GM18907 (cell line): ENCODE measurements around the gene RSPH3.
"Not testable (repeated sequence)": the region's sequence is repeated elsewhere in the genome, so short reads cannot be mapped to it uniquely, and the experiment has no call there.

ENCODE experiments used
- ATAC-seq: cut with Tn5 transposase; IDR thresholded peaks from one replicate; pipeline ENCODE4 v1.9.1; 2021; ENCODE audit warnings: mild to moderate bottlenecking, moderate library complexity; ENCODE audit not compliant: unreplicated experiment

RSPH3 gene

DNA sequence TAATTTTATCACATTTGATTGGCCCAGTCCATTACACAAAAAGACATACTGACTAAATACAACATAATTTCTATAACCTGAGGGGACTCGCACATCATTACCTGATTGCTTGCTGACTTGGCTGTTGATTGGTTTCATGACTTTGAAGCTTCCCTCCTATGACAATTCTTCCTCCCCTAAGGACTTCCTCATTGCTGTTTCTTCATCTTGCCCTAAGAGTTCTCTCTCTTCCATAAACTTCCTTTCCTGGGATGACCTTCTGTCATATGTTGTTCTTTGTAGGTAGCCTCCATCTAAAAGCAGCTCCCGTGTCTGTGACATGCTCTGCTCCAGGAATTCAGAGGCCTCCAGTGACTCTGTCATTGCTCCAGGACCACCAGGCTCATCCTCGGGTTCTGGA lies 22.6 kb downstream of the RSPH3 start:
- no peak for ATAC-seq

DNA sequence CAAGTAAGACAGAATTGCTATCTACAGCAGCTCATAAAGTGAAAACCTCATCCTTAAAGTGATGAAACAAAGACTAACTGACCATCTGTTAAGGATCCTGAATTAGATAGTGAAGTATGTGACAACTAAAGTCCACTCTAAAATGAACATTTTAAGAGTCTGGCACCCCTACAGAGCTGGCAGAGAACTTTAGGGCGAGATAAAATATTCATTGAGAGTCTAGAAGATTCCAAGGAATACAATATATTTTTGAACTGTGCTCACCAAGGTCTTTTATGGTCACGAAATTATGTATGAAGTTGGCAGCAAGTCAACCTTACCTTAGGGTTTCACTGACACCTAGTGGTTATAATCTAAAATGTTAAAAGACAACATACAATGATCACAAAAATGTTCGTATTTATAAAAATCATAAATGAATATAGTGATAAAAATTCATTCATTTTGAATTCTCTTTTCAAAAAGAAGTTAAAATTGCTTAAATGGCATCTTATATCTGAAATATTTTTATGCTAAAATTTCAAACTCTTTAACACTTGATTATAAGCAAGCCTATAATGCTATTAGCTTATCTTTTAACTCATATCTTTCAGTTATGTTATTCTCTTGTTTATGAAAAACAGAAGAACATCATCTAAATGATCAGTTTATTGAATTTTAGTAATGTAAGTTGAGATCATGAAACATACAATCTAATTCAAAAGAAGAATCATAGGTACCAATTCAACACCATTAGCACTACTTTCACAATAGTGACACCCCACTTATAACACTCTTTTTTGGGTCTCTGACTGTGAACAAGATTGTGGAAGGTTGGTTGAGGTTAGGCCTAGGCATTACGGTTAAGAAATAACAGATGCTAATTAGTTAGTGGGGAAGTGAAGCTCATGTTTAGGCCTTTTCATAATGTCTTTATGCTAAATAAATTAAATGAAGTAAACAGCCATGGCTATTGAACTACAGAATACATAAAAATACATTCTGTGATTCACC lies 27.5 kb downstream of the RSPH3 start:
- ATAC-seq = no peak

DNA sequence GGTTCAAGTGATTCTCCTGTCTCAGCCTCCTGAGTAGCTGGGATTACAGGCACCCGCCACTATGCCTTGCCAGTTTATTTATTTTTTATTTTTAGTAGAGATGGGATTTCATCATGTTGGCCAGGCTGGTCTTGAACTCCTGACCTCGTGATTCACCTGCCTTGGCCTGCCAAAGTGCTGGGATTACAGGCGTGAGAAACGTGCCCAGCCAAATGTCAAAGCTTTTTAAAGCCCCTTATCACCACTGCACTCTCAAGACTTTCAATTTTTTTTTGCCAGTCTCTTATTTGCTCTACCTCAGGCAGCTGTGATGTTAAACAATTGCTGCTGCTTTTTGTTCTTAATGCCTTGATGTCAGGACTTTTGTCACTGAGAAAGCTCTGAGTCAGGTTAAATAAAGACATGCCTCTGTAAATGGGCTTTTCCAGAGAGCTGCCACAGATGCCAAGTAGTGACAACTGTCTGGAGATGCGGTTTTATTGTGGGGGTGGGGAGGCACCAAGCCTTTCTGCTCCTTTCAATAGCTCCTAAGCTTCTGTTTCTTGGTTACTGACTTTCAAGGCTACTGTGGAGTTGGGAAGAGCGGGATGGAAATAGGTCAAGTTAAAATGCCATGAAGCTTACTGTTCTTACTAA lies 29.2 kb downstream of the RSPH3 start:
- ATAC-seq = no peak

DNA sequence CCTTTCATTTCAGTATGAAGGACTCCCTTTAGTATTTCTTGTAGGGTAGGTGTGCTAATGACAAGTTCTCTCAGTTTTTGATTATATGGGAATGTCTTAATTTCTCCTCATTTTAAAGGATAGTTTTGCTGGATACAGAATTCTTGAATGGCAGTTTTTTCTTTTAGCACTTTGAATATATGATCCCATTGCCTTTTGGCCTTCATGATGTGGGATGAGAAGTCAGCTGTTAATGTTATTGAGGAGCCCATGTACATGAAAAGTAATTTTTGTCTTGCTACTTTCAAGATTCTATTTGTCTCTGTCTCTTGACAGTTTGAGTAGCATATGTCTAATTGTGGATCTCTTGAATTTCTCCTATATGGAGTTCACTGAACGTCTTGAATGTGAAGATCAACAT lies 30.9 kb downstream of the RSPH3 start:
- ATAC-seq = no peak

DNA sequence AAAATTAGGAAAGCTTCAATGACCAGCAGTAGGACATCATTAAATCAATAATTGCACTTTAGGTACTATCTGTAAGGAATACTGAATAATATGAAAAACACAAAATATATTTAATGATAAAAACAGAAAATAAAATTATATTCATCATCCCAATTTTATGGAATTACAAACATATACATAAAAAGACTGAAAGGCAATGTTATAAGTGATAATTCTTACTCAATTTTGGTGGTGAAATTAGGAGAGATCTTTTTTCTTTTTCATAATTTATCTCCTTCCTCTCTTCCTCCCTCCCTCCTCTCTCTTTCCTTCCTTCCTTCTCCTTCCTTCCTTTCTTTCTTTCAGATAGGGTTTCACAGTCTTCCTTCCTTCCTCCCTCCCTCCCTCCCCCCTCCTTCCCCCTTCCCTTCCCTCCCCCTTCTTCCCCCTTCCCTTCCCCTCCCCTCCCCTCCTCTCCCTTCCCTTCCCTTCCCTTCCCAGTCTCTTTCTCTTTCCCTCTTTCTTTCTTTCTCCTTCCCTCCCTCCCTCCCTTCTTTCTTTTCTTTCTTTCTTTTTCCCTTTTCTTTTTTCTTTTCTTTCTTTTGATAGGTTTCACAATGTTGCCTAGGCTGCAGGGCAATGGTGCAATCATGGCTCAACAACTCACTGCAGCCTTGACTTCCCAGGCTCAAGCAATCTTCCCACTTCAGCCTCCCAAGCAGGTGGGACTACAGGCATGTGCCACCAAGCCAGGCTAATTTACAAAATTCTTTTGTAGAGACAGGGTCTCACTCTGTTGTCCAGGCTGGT lies 36.8 kb downstream of the RSPH3 start:
- ATAC-seq = no peak

DNA sequence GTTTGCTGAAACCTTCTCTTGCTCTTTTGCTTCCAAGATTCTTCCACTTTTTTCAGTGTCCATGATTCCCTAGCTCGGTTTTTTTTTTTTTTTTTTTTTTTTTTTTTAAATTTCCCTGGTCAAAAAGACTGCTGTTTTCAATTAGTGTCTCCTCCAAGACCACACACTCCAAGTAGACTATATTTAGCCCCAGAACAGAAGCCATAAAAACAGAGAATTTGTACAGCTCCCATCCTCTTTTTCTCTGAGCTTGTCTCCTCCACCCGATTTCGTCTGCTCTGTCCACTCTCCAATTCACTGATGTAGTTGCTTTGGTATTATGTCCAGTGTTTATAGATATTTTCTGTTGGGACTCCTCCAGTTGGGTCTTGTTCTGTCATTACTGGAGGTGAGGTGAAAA lies 37.6 kb downstream of the RSPH3 start:
- ATAC-seq = no peak

DNA sequence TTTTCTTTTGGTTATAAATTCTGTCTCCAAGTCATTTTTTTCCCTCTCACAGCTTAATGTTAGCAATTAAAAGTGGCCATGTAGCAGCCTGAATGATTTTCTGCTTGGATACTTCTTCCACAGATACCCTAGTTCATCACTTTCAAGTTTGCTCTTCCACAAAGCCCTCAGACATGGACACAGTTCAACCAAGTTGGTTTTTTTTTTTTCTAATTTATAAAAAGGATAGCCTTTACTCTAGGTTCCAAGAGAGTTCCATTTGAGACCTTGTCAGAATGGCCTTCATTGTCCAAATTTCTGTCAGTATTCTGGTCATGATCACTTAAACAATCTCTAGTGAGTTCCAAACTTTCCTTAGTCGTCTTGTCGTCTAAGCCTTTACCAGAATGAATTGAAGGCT lies 40.0 kb downstream of the RSPH3 start:
- no peak for ATAC-seq

DNA sequence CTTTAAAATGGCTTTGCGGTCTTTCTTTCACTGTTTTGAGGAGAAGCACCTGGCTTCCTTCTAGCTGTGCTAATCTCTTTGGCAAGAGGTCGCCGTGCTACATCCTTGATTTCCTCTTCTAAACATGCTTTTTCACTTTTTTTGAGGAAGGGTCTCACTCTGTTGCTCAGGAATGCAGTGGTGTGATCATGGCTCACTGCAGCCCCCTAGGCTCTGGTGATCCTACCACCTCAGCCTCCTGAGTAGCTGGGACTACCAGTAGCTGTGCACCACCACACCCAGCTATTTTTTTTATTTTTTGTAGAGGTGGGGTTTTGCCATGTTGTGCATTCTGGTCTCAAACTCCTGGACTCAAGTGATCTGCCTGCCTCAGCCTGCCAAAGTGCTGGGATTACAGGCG lies 40.5 kb downstream of the RSPH3 start:
- no peak for ATAC-seq

DNA sequence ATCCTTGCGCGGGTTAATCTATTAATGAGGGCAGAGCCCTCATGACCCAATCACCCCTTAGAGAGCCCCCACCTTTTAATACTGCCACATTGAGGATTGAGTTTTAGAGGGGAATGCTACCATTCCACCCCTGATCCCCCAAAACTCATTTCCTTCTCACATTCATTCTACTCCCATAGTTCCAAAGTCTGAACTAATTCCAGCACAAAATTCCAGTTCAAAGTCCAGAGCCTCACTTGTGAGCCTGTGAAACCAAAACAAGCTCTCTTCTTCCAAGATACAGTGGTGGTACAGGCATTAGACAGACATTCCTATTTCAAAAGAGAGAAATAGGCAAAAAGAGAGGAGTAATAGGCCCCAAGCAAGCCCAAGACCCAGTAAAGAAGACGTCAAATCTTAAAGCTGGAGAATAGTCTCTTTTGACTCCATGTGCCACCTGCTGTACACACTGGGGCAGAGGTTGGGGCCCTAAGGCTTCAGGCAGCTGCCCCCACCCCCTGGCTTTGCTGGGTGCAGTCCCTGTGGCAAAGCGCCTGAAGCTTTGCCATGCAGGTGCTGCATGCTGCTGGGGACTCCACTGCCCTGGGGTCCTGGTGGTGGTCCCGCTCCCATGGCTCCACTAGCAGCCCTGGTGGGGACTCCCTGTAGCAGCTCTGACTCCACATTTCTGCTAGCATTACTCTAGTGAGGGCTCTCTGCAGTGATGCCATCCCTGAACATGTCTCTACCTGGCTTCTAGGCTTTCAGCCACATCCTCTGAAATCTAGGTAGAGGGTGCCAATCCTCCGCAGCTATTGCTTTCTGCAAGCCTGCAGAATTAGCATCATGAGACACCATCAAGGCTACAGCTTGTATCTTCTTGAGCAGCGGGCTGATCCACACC lies 41.3 kb downstream of the RSPH3 start:
- ATAC-seq = no peak

DNA sequence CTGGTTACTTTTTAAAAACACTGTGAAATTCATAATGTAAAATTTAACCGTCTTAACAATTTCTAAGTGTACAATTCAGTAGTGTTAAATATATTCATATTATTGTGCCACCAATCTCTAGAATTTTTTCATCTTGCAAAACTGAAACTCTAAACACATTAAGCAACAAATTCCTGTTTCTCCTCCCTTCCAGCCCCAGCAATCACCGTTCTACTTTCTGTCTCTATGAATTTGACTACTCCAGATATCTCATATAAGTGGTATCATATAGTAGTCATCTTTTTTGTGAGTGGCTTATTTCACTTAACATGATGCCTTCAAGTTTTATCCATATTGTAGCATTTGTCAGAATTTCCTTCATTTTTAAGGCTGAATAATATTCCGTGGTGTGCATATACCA lies 44.7 kb downstream of the RSPH3 start:
- ATAC-seq = no peak

DNA sequence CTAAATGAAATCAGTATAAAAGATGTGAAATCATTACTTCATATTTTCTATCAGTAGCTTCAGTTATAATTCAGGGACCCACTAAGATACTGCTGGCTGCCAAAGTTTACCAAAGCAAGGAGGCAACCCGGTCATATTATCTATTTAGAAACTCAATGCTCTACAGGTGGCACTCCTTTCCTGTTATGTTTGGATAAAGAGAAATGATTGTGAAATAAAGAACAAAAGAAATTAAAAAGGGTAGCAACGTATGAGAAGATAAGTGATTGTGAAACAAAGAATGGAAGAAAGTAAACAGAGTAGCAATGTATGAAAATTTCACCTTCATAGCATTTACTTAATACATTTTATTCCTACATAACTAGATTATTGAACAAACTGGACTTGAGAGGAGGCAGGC lies 45.2 kb downstream of the RSPH3 start:
- no peak for ATAC-seq

DNA sequence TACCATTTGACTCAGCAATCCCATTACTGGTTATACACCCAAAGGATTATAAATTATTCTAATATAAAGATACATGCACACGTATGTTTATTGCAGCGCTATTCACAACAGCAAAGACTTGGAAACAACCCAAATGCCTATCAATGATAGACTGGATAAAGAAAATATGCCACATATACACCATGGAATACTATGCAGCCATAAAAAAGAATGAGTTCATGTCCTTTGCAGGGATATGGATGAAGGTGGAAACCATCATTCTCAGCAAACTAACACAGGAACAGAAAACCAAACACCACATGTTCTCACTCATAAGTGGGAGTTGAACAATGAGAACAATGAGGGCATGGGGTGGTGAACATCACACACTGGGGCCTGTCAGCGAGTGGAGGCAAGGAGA lies 48.0 kb downstream of the RSPH3 start:
- not testable (repeated sequence) for ATAC-seq

DNA sequence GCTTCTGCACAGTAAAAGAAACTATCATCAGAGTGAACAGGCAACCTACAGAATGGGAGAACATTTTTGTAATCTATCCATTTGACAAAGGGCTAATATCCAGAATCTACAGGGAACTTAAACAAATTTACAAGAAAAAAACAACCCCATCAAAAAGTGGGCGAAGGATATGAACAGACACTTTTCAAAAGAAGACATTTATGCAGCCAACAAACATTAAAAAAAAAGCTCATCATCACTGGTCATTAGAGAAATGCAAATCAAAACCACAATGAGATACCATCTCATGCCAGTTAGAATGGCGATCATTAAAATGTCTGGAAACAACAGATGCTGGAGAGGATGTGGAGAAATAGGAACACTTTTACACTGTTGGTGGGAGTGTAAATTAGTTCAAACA lies 48.4 kb downstream of the RSPH3 start:
- ATAC-seq = not testable (repeated sequence)

DNA sequence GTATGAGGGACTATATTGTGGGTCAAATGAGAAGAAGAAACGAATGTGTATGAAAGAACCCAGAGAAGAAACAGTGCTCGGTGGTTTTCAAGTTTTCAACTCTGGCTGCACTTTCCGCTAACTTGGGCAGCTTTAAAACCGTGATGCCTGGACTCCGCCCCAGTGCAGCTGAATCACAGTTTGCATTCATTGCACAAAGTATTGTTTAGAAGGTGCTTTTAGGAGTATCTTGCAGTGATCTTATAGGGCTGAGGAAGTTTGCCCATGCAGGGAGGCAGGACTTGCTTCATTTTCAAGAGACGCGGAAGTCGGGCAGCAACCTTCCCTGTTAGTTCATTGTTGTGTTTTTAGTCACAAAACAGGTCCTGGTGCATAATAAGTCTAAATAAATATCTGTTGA lies 52.7 kb downstream of the RSPH3 start:
- ATAC-seq = no peak

DNA sequence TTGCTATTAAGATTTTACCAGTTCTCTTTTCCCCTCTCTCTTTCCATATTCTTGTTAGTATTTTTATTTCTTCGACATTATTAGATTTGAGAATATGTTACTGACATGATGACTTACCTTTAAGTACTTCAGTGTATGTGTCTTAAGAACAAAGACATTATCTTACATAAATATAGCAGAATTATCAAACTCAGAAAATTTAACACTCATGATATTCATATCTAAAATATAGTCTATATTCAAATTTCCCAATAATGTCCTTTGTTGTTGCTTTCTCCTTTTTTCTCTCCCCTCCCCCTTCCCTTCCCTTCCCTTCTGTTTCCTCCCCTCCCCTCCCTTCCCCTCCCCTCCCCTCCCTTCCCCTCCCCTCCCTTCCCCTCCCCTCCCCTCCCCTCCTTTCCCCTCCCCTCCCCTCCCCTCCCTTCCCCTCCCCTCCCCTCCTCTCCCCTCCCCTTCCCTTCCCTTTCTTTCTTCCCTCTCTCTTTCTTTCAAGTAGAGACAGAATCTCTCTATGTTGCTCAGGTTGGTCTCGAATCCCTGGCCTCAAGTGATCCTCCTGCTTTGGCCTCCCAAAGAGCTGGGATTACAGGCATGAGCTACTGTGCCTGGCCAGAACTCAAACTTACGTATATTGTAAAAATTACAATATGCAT lies 56.5 kb downstream of the RSPH3 start:
- no peak for ATAC-seq

DNA sequence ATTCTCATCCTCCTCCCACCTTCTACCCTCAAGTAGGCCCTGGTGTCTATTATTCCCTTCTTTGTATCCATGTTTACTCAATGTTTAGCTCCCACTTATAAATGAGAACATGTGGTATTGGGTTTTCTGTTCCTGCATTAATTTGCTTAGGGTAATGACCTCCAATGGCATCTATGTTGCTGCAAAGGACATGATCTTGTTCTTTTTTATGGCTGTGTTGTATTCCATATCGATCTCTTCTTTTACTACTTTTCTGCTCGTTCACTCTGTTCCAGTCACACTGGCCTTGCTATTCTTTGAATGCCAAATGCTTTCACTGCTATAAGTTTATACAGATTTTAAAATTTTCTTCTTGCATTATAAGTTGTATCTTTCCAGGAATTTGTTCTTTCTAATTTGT lies 57.7 kb downstream of the RSPH3 start:
- ATAC-seq = no peak

DNA sequence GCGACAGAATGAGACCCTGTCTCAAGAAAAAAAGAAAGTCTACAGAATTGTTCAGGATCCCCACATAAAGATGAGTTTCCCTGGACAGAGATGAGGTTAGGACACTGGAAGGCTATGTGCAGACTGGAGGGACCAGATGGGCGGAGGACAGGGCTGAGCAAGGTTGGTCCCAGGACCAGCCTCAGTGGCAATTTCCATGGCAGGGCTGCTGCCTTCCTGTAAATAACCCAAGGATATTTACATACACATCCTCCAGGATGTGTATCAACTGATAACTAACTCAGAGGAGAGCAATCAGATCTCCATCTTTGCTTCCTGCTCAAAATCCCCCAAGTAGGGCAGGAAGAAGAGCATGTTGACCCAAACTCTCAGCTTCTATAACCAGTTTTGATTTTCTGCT lies 58.8 kb downstream of the RSPH3 start:
- no peak for ATAC-seq

DNA sequence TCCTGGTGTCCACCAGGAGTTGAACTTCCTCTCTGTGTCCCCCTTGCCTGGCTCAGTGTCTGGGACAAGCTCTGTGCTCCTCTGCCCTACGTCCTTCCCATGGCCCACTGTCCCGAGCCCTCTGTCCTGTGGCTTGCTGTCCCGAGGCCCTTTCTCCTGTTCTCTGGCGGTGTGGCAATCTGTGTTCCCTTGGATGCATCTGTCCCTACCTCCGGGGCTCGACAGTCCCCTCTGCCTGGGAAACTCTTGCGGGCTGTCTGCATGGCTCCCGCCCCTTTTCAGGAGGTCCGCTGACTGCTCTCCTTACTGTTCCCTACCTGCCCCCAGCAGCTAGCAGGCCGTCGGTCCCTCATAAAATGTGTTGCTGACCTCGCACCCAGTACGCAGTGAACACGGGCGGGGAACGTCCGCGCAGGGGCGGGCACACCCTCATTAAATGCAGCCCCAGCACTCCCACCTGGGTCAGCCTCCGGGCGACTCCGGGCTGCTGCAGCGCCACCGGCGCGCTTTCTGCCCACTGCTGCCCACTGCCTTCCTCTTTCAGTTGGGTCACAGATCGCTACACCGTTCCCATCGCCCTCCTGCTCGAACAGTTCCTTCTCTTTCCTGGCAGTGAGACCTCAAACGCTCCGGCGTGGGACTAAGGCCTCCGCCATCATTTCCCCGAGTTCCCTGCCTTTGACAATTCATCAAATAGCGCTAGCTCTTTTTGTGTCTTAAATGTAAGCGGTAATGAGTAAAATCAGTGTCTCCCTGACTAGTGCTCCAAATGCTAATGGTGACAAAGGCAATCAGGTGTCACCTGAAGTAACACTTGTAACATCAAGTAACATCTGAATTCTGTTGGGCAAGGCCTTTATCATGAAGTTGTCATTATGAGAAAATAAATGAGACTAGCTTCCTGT lies 60.5 kb downstream of the RSPH3 start:
- ATAC-seq = no peak

DNA sequence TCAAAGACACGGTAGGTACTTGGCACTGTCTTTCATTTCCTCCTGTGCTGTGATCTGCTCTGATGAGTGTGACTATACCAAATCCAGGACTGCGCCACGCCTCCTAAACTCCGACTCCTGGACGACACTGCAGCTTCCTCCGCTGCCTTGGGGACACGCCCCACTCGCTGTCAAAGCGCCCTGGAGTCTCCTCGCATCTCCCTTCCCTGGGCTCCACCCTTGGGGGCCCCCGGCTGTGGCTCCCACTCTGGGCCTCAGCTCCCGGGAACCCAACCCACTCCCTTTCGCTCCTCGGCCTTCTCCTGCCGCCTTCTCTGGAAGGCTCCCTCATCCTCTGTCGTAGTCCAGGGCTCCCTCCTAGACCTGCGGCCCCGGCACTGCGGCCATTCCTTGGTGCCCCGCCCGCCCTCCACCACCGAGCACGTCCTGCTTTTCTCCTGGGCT lies 61.2 kb downstream of the RSPH3 start:
- ATAC-seq = no peak
